GM23338 (cell line): ENCODE results near the gene SULF2. TPM values are rescaled to one million over a fixed set of nuclear protein-coding genes. Genes with fewer than 3 reads are reported as not detected.

Experiments
- ATAC-seq: fragments of 200-7000 bp; cut with Tn5 transposase; 3 replicates; pipeline ENCODE4 v1.9.1; 2020
- DNase-seq: peaks from one replicate; pipeline ENCODE4 v3.0.0-alpha.2; 2015; ENCODE audit warnings: low spot score
- H2AFZ ChIP-seq: fragments of 200-600 bp; sonication (generic); 2 replicates; pipeline ENCODE4 v1.8.0; 2016; ENCODE audit warnings: antibody characterized with exemption, mild to moderate bottlenecking, moderate library complexity
- H3F3A ChIP-seq: fragments of 200-600 bp; sonication (generic); replicated peaks from 2 replicates; pipeline ENCODE4 v1.8.0; 2017; ENCODE audit warnings: antibody characterized with exemption, mixed run types, low read depth
- H3K27ac ChIP-seq: fragments of 200-600 bp; sonication (generic); 2 replicates; pipeline ENCODE4 v1.6.1; 2016; ENCODE audit warnings: low read depth
- H3K27me3 ChIP-seq: fragments of 200-600 bp; sonication (generic); 2 replicates; pipeline ENCODE4 v1.8.0; 2016; ENCODE audit warnings: mild to moderate bottlenecking, mixed run types, moderate library complexity; ENCODE audit not compliant: insufficient read depth
- H3K36me3 ChIP-seq: fragments of 200-600 bp; sonication (generic); 2 replicates; pipeline ENCODE4 v1.8.0; 2016; ENCODE audit warnings: mild to moderate bottlenecking; ENCODE audit not compliant: insufficient read depth
- H3K4me1 ChIP-seq: fragments of 200-600 bp; sonication (generic); 2 replicates; pipeline ENCODE4 v1.8.0; 2016; ENCODE audit warnings: mild to moderate bottlenecking, moderate library complexity; ENCODE audit not compliant: insufficient read depth
- H3K4me2 ChIP-seq: fragments of 200-600 bp; sonication (generic); 2 replicates; pipeline ENCODE4 v1.7.1; 2017; ENCODE audit warnings: mixed run types
- H3K4me3 ChIP-seq: fragments of 200-600 bp; sonication (generic); 2 replicates; pipeline ENCODE4 v1.6.1; 2016; ENCODE audit warnings: mixed run types
- H3K79me2 ChIP-seq: fragments of 200-600 bp; sonication (generic); replicated peaks from 2 replicates; pipeline ENCODE4 v1.8.0; 2017; ENCODE audit warnings: mild to moderate bottlenecking; ENCODE audit not compliant: insufficient read depth
- H3K9me2 ChIP-seq: fragments of 200-600 bp; sonication (generic); 2 replicates; pipeline ENCODE4 v1.8.0; 2017; ENCODE audit not compliant: insufficient read depth
- H4K20me1 ChIP-seq: fragments of 200-600 bp; sonication (generic); replicated peaks from 2 replicates; pipeline ENCODE4 v1.8.0; 2017; ENCODE audit warnings: mild to moderate bottlenecking; ENCODE audit not compliant: insufficient read depth
- H3K27ac Mint-ChIP-seq: 2 replicates; pipeline ENCODE4 v1.8.0; 2020; ENCODE audit warnings: inconsistent platforms, mild to moderate bottlenecking, moderate library complexity, mixed read lengths
- H3K27me3 Mint-ChIP-seq: 3 replicates; pipeline ENCODE4 v1.8.0; 2022; ENCODE audit warnings: low read depth, mild to moderate bottlenecking, moderate library complexity, mixed read lengths, inconsistent platforms; ENCODE audit not compliant: insufficient read depth, poor library complexity
- H3K36me3 Mint-ChIP-seq: 3 replicates; pipeline ENCODE4 v1.8.0; 2021; ENCODE audit warnings: low read depth, mild to moderate bottlenecking, inconsistent platforms, moderate library complexity, mixed read lengths
- H3K4me1 Mint-ChIP-seq: 3 replicates; pipeline ENCODE4 v1.8.0; 2020; ENCODE audit warnings: mild to moderate bottlenecking, inconsistent platforms, mixed read lengths
- H3K4me3 Mint-ChIP-seq: 3 replicates; pipeline ENCODE4 v1.8.0; 2021; ENCODE audit warnings: moderate library complexity, mild to moderate bottlenecking, inconsistent platforms, mixed read lengths
- H3K9me3 Mint-ChIP-seq: 3 replicates; pipeline ENCODE4 v1.8.0; 2020; ENCODE audit warnings: moderate library complexity, mild to moderate bottlenecking, inconsistent platforms, mixed read lengths
- CREB1 ChIP-seq: fragments of 250-450 bp; sonication (Bioruptor Pico); IDR thresholded peaks from 2 replicates; pipeline ENCODE4 v1.5.0; 2020; ENCODE audit warnings: low read depth, mild to moderate bottlenecking, moderate library complexity
- ETS1 ChIP-seq: IDR thresholded peaks from 2 replicates; pipeline ENCODE4 v1.6.1; 2016; ENCODE audit warnings: antibody characterized with exemption
- EZH2 ChIP-seq: fragments of 200-600 bp; sonication (generic); IDR thresholded peaks from one replicate; pipeline ENCODE4 v1.8.0; 2017; ENCODE audit warnings: antibody characterized with exemption, mild to moderate bottlenecking, low read depth; ENCODE audit not compliant: unreplicated experiment
- EZH2phosphoT487 ChIP-seq: fragments of 200-600 bp; sonication (generic); IDR thresholded peaks from one replicate; pipeline ENCODE4 v1.8.1; 2018; ENCODE audit warnings: antibody characterized with exemption; ENCODE audit not compliant: unreplicated experiment
- JUNB ChIP-seq: IDR thresholded peaks from one replicate; pipeline ENCODE4 v1.6.1; 2016; ENCODE audit warnings: antibody characterized with exemption; ENCODE audit not compliant: unreplicated experiment
- NANOG ChIP-seq: IDR thresholded peaks from 2 replicates; pipeline ENCODE4 v1.6.1; 2016; ENCODE audit warnings: antibody characterized with exemption, borderline replicate concordance
- POLR2AphosphoS5 ChIP-seq: IDR thresholded peaks from 2 replicates; pipeline ENCODE4 v1.6.1; 2016; ENCODE audit warnings: antibody characterized with exemption, low read depth
- STAT1 ChIP-seq: IDR thresholded peaks from one replicate; pipeline ENCODE4 v1.6.1; 2016; ENCODE audit warnings: antibody characterized with exemption; ENCODE audit not compliant: unreplicated experiment
- ZNF114 ChIP-seq: fragments of 250-450 bp; sonication (Bioruptor Pico); IDR thresholded peaks from 2 replicates; pipeline ENCODE4 v1.5.0; 2020; ENCODE audit warnings: mild to moderate bottlenecking, moderate library complexity
- ZNF331 ChIP-seq: fragments of 250-450 bp; sonication (Bioruptor Pico); IDR thresholded peaks from 2 replicates; pipeline ENCODE4 v1.5.0; 2020; ENCODE audit warnings: low read depth, mild to moderate bottlenecking, moderate library complexity
- ZNF462 ChIP-seq: fragments of 250-450 bp; sonication (Bioruptor Pico); IDR thresholded peaks from 2 replicates; pipeline ENCODE4 v1.5.0; 2020; ENCODE audit warnings: mild to moderate bottlenecking, moderate library complexity
- polyA plus RNA-seq: library from polyadenylated mRNA; unstranded; fragments of >200 nt; fragmentation: Nextera tagmentation; extraction: Ambion mirVana; gene quantifications from 2 replicates; pipeline ENCODE4 v1.2.1, GENCODE V29; 2016
- total RNA-seq: library from RNA; depleted of rRNA; stranded (reverse); fragments of >200 nt; shearing (Covaris generic); gene quantifications from 2 replicates; pipeline ENCODE4 v1.2.3, GENCODE V29; 2014
- TF ChIP-seq, protein P1 (sequence below): IDR thresholded peaks from one replicate; pipeline ENCODE4 v1.6.1; 2018; ENCODE audit warnings: antibody characterized with exemption; ENCODE audit not compliant: unreplicated experiment
- TF ChIP-seq, protein P2 (sequence below), 2 experiments: fragments of 200-600 bp in 1 of 2; sonication (generic) in 1 of 2; conservative IDR thresholded peaks; 2 replicates each; pipeline versions ENCODE4 v1.5.1 to v1.6.1; 2016 to 2017; ENCODE audit warnings: antibody characterized with exemption in 2 of 2, low read depth in 2 of 2, mild to moderate bottlenecking in 2 of 2, moderate library complexity in 1 of 2

SULF2 gene
- total and polyA plus RNA-seq, 2 experiments from 2014 or later: 9.5 to 20.7 TPM

- Mint-ChIP-seq H3K9me3 (no peaks in the 10 kb centered on the region), H3K4me1 (peaks cover 8% of the 10 kb centered on the region), H3K27ac (no peak overlapping the region), H3K36me3 (no peaks in the 10 kb centered on the region; the same call in 2 of the 3 replicates), H3K27me3 (no peaks in the 10 kb centered on the region), H3K4me3 (no peak overlapping the region)
- no peaks in the 10 kb centered on the region for H3K4me1 ChIP-seq
- no peaks in the 10 kb centered on the region for H3K36me3 ChIP-seq
- DNase-seq (no peak), ATAC-seq (no peak)
- H3K4me3 ChIP-seq: no peak overlapping the region
- no peaks in the 10 kb centered on the region for H3F3A ChIP-seq
- TF ChIP-seq, protein P1, sequence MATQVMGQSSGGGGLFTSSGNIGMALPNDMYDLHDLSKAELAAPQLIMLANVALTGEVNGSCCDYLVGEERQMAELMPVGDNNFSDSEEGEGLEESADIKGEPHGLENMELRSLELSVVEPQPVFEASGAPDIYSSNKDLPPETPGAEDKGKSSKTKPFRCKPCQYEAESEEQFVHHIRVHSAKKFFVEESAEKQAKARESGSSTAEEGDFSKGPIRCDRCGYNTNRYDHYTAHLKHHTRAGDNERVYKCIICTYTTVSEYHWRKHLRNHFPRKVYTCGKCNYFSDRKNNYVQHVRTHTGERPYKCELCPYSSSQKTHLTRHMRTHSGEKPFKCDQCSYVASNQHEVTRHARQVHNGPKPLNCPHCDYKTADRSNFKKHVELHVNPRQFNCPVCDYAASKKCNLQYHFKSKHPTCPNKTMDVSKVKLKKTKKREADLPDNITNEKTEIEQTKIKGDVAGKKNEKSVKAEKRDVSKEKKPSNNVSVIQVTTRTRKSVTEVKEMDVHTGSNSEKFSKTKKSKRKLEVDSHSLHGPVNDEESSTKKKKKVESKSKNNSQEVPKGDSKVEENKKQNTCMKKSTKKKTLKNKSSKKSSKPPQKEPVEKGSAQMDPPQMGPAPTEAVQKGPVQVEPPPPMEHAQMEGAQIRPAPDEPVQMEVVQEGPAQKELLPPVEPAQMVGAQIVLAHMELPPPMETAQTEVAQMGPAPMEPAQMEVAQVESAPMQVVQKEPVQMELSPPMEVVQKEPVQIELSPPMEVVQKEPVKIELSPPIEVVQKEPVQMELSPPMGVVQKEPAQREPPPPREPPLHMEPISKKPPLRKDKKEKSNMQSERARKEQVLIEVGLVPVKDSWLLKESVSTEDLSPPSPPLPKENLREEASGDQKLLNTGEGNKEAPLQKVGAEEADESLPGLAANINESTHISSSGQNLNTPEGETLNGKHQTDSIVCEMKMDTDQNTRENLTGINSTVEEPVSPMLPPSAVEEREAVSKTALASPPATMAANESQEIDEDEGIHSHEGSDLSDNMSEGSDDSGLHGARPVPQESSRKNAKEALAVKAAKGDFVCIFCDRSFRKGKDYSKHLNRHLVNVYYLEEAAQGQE: no peak
- TF ChIP-seq EZH2 (no peak), ETS1 (no peak), STAT1 (no peak), POLR2AphosphoS5 (no peak), JUNB (no peak), CREB1 (CRISPR knock-in tag) (no peak), EZH2phosphoT487 (no peak), ZNF462 (CRISPR knock-in tag) (no peak), NANOG (no peak), ZNF114 (CRISPR knock-in tag) (no peak), ZNF331 (no peak)
- TF ChIP-seq, protein P2, sequence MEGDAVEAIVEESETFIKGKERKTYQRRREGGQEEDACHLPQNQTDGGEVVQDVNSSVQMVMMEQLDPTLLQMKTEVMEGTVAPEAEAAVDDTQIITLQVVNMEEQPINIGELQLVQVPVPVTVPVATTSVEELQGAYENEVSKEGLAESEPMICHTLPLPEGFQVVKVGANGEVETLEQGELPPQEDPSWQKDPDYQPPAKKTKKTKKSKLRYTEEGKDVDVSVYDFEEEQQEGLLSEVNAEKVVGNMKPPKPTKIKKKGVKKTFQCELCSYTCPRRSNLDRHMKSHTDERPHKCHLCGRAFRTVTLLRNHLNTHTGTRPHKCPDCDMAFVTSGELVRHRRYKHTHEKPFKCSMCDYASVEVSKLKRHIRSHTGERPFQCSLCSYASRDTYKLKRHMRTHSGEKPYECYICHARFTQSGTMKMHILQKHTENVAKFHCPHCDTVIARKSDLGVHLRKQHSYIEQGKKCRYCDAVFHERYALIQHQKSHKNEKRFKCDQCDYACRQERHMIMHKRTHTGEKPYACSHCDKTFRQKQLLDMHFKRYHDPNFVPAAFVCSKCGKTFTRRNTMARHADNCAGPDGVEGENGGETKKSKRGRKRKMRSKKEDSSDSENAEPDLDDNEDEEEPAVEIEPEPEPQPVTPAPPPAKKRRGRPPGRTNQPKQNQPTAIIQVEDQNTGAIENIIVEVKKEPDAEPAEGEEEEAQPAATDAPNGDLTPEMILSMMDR (conservative IDR thresholded peaks at IDR 0.05; ENCODE audit: low read depth in 2 of 2): no peak
- no peak overlapping the region for H3K4me2 ChIP-seq
- no peaks in the 10 kb centered on the region for H3K27me3 ChIP-seq
- no peak overlapping the region for H2AFZ ChIP-seq
- no peaks in the 10 kb centered on the region for H4K20me1 ChIP-seq
- no peaks in the 10 kb centered on the region for H3K79me2 ChIP-seq
- H3K9me2 ChIP-seq: no peaks in the 10 kb centered on the region
- no peak overlapping the region for H3K27ac ChIP-seq
Observed at GRCh38 chr20:47815416-47815806, 30.1 kb upstream of the SULF2 start.
